Peyer's patch (tissue), 4 donors: ENCODE measurements around the gene MAMSTR. TPM values are rescaled to one million over a fixed set of nuclear protein-coding genes. Genes with fewer than 3 reads are reported as not detected.
A peak's percentile ranks its signal among the peaks of the same experiment; 100 is the strongest.
"Not testable (repeated sequence)": the region's sequence is repeated elsewhere in the genome, so short reads cannot be mapped to it uniquely, and the experiment has no call there.

Experiments
- DNase-seq, 3 donors: peaks; one replicate each; pipeline ENCODE4 v3.0.0-alpha.2; 2017 to 2019
- H3K27ac ChIP-seq, 4 donors: fragments of 200-600 bp; sonication (generic); one replicate each; pipeline ENCODE4 v1.5.1; 2016 to 2019
- H3K27me3 ChIP-seq, 2 donors: fragments of 200-600 bp; sonication (generic); one replicate each; pipeline ENCODE4 v1.5.1; 2019
- H3K36me3 ChIP-seq, 3 donors: fragments of 200-600 bp; sonication (generic); one replicate each; pipeline ENCODE4 v1.5.1; 2016 to 2019
- H3K4me1 ChIP-seq, 4 donors: fragments of 200-600 bp; sonication (generic); one replicate each; pipeline ENCODE4 v1.5.1; 2016 to 2019
- H3K4me3 ChIP-seq, 4 donors: fragments of 200-600 bp; sonication (generic); 1 replicate in 3 of 4; 2 replicates in 1 of 4; pipeline ENCODE4 v1.5.1; 2016 to 2019; ENCODE audit warnings: mild to moderate bottlenecking in 1 of 4
- H3K9me3 ChIP-seq, 4 donors: fragments of 200-600 bp; sonication (generic); one replicate each; pipeline ENCODE4 v1.5.1; 2016 to 2019; ENCODE audit warnings: mild to moderate bottlenecking in 1 of 4
- CTCF ChIP-seq, 6 experiments: fragments of 450-650 bp in 4 of 6; fragments of 200-600 bp in 2 of 6; sonication (generic) in 1 of 6; IDR thresholded peaks; one replicate each; pipeline ENCODE4 v1.5.1; 2017 to 2019; ENCODE audit warnings: antibody characterized with exemption in 6 of 6, mild to moderate bottlenecking in 3 of 6, moderate library complexity in 1 of 6
- POLR2A ChIP-seq, 2 donors: fragments of 450-650 bp; IDR thresholded peaks; one replicate each; pipeline ENCODE4 v1.5.1; 2017; ENCODE audit warnings: antibody characterized with exemption in 2 of 2, mild to moderate bottlenecking in 2 of 2, moderate library complexity in 2 of 2
- total RNA-seq, 4 donors: library from RNA; depleted of rRNA; stranded (reverse); fragments of >200 nt; gene quantifications; one replicate each; pipeline ENCODE4 v1.1.0, GENCODE V29; 2016

Gene MAMSTR
- 1 to 10 TPM in 1 of 4 donors, under 1 TPM in 1, not detected in 2; 0.70 to 1.1 TPM for total RNA-seq

GRCh38 chr19:48719263-48720171 is at the start of gene MAMSTR:
Gene MAMSTR (minus strand): TSS chr19:48719725. CDS start chr19:48719031, 694 bp downstream.
- no peaks in the 10 kb centered on the region for H3K27me3 ChIP-seq
- peaks cover 0 to 37% (median 8%) of the 10 kb centered on the region in 4 donors for H3K4me1 ChIP-seq
- no peak for DNase-seq
- no peak for TF ChIP-seq CTCF (IDR thresholded peaks at IDR 0.05)
- TF ChIP-seq POLR2A (IDR thresholded peaks at IDR 0.05) = no peak
- peak within 1 kb of the TSS in 3 of 4 donors; percentile 46 to 56 (median 46) for H3K4me3 ChIP-seq
- H3K36me3 ChIP-seq = no peaks in the 10 kb centered on the region
- H3K9me3 ChIP-seq = no peaks in the 10 kb centered on the region
- peak within 1 kb of the TSS; percentile 75 to 83 (median 80) for H3K27ac ChIP-seq

- no peak for DNase-seq
- Histone ChIP-seq H3K27me3 (no peaks in the 10 kb centered on the region), H3K4me3 (no peak overlapping the region), H3K4me1 (no peaks in the 10 kb centered on the region), H3K9me3 (no peaks in the 10 kb centered on the region), H3K36me3 (no peaks in the 10 kb centered on the region), H3K27ac (no peak overlapping the region)
- TF ChIP-seq POLR2A (IDR thresholded peaks at IDR 0.05) (no peak), CTCF (IDR thresholded peaks at IDR 0.05) (no peak)
Observed at GRCh38 chr19:48768994-48769713, 49.6 kb upstream of the MAMSTR start.

GRCh38 chr19:48768171-48768753 is 48.7 kb upstream of the MAMSTR start:
- H3K27ac ChIP-seq, H3K4me1 ChIP-seq, H3K9me3 ChIP-seq, H3K27me3 ChIP-seq, DNase-seq, H3K4me3 ChIP-seq, H3K36me3 ChIP-seq: not testable (repeated sequence)

- not testable (repeated sequence) for H3K4me3 ChIP-seq, H3K4me1 ChIP-seq, H3K36me3 ChIP-seq, DNase-seq, H3K27me3 ChIP-seq, H3K9me3 ChIP-seq, H3K27ac ChIP-seq
Observed at GRCh38 chr19:48765816-48766215, 46.3 kb upstream of the MAMSTR start.

- H3K27ac ChIP-seq = peak overlapping the region in 1 of 4 donors; percentile 10
- no peak for TF ChIP-seq POLR2A (IDR thresholded peaks at IDR 0.05)
- no peak for TF ChIP-seq CTCF (IDR thresholded peaks at IDR 0.05)
- H3K27me3 ChIP-seq = no peaks in the 10 kb centered on the region
- H3K4me1 ChIP-seq = no peaks in the 10 kb centered on the region
- H3K9me3 ChIP-seq = no peaks in the 10 kb centered on the region
- H3K36me3 ChIP-seq = no peaks in the 10 kb centered on the region
- no peak for DNase-seq
- H3K4me3 ChIP-seq = no peak overlapping the region
Observed at GRCh38 chr19:48760504-48761205, 41.1 kb upstream of the MAMSTR start.

- Histone ChIP-seq H3K27me3 (no peaks in the 10 kb centered on the region), H3K27ac (no peak overlapping the region), H3K4me3 (no peak overlapping the region), H3K36me3 (no peaks in the 10 kb centered on the region), H3K4me1 (peaks cover 0 to 8% (median 5%) of the 10 kb centered on the region in 4 donors), H3K9me3 (no peaks in the 10 kb centered on the region)
- TF ChIP-seq POLR2A (IDR thresholded peaks at IDR 0.05) = no peak
- no peak for TF ChIP-seq CTCF (IDR thresholded peaks at IDR 0.05)
- DNase-seq = no peak
Observed at GRCh38 chr19:48757741-48758144, 38.2 kb upstream of the MAMSTR start.
